T-helper 22 cell (primary cell): ENCODE results near the gene FAM185A.
"Not testable (repeated sequence)": the region's sequence is repeated elsewhere in the genome, so short reads cannot be mapped to it uniquely, and the experiment has no call there.

Experiments
- DNase-seq: peaks from one replicate; pipeline ENCODE4 v3.0.0-alpha.2; 2020; ENCODE audit warnings: low read depth

FAM185A gene

DNA sequence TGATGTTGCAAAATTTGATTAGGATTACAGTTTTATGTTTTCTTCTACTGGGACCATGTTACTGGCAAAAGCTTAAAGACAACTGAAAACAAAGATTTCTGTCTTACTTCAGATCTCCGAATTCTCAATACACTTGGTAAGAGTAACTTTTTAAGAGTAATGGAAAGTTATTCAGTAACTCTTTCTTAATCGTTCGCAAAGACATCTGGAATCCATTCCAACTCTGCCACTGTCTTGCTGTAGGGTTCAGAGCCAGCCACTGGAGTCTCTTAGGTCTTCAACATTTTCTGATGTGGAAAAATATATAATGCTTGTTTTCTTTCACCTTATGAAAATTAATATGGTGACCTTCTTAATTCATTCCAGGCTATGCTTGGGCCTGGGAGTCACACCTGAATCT is 29.9 kb downstream of the FAM185A start:
- DNase-seq, result not testable (repeated sequence)

DNA sequence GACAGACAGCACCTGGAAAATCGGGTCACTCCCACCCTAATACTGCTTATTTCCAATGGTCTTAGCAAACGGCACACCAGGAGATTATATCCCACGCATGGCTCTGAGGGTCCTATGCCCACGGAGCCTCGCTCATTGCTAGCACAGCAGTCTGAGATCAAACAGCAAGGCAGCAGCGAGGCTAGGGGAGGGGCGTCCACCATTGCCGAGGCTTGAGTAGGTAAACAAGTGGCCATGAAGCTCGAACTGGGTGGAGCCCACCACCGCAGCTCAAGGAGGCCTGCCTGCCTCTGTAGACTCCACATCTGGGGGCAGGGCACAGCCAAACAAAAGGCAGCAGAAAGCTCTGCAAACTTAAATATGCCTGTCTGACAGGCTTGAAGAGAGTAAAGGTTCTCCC is 32.1 kb downstream of the FAM185A start:
- DNase-seq, result not testable (repeated sequence)

DNA sequence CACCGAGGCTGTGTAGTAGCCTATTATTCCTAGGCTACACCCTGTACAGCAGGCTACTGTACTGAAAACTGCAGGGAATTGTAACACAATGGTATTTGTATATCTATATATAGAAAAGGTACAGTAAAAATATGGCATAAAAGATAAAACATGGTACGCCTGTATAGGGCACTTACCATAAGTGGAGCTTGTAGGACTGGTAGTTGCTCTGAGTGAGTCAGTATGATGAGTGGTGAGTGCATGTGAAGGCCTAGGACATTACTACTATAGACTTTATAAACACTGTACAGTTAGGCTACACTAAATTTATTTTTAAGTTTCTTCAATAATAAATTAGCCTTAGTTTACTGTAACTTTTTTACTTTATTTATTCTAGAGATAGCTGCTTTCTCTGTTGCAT is 40.0 kb downstream of the FAM185A start:
- not testable (repeated sequence) for DNase-seq

DNA sequence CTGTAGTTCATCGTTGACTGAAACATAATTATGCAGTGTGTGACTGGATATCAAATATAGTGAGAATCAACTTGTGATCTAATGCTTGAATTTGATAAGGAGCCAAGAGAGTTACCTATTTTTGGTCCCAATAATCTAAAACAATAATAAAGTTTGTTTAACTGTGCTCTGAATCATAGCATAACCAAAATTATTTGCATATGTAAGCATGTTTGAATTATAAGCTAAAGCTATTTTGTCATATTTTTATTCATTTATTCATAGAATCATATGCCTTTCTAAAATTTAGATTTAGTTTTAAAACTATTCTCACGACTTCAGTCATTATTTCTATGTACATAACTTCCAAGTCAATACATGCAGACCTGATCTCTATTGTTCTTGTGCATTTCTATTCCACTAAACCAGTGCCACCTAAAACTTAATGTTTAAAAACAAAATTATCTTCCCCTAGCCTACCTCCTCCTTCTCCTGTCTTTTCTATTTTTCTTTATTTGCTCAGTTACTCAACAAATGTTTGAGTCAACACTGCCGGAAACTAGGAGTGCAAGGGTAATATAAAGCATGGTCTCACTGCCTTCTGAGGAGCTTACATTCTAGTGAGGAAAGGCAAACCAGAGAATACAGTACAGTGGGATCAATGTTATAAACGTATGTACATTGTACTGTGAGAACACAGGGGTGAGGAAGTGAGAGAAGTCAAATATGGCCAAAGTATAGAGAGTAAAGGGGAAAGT is 41.7 kb downstream of the FAM185A start:
- DNase-seq, result not testable (repeated sequence)

DNA sequence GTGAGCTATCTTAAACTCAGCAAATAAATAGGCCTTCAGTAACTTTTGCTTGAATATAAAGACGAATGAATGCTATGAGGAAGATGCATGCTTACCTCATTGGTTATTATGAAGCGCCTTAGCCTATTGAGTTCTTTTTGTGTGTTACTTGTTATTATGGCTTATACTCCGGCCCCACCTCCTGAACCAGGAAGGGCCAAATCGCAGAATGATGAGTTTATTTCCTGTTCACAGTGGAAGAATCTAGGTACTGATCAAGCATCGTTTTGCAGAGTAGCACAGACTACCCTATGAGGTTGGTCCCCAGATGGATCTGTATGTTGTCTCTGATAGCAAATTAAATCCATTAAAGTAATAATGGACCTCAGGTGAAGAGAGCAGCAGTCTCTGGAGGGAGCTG is 42.6 kb downstream of the FAM185A start:
- DNase-seq, result not testable (repeated sequence)

DNA sequence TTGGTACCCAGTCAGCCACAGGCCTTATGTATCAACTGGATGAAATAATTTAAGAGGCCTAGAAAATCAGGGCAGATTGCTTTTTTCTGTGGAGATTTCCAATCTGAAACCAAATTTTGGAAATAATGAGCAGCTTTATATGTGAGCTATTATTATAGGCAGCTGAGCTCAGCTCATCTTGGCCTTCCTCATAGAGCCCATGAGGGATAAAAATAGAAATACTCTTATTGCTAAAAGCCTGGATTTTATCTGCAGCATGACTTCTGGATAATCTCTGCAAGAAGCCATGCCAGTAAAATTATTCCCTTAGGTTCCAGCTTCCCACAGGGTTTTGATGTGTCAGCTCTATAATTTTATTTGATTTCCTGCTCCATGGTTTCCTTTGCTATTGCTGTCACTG is 43.0 kb downstream of the FAM185A start:
- DNase-seq, result not testable (repeated sequence)

DNA sequence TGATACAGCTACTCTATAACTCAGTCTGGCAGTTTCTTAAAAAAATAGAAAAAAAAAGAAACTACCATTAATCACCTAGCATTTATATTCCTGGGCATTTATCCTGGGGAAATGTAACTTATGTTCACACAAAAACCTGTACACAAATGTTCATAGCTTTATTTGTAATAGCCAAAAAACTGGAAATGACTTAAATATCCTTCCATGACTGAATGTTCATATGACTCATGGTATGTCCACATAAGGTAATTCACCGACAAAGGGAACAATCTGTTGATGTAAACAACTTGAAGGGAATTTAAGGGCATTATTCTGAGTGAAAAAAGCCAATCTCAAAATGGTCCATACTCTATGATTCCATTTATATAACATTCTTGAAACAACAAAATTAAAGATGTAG is 45.8 kb downstream of the FAM185A start:
- DNase-seq, result not testable (repeated sequence)

DNA sequence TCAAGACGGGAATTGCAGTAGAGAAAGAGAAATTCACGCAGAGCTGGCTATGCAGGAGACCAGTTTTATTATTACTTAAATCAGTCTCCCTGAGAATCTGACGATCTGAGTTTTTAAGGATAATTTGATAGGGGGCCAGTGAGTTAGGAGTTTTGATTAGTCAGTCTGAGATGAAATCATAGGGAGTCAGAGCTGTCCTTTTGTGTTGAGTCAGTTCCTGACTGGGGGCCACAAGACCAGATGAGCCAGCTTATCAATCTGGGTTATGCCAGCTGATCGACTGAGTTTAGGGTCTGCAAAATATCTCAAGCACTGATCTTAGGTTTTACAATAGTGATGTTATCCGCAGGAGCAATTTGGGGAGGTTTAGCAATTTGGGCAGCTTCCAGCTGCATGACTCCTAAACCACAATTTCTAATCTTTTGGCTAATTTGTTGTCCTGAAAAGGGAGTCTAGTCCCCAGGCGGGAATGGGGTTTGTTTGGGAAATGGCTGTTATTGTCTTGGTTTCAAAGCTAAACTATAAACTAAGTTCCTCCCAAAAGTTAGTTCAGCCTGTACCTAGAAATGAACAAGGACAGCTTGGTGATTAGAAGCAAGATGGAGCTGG is 47.3 kb downstream of the FAM185A start:
- DNase-seq, result not testable (repeated sequence)

DNA sequence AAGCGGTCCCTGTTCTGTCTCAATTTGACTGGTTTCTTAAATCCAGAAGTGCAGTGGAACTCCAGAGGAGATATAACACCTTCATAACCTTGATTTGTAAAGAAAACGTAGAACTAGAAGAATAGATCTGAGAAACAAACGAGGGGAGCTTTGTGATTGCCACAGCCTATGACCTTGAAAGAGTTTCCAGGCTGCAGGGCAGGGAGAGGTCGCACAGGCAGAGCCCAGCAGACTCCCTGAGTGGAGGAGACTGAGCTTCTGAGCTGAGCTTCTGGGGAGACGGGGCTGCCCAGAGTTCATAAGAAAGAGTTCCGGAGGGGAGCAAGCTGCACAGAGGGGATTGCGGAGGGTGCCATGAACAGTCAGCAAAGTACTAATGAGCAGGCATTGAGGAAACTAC is 57.8 kb downstream of the FAM185A start:
- no peak for DNase-seq

DNA sequence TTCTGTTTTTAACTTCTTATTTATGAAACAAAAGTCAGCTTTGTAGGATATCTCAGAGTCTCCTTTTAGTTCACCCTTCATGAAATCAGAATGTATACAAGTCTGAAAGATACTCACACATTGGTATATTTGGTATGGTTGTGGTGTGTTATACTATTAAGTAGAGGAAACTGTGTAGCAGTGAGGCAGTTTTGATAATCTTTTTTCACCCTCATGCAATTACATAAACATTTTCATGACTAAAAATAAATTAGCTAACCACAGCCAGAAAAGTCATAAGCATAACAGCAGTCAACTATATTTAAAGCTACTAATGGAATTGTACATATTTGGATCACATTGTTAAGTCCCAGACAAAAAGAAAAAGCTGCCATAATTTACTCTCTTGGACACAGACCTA is 62.1 kb downstream of the FAM185A start:
- DNase-seq, result no peak

DNA sequence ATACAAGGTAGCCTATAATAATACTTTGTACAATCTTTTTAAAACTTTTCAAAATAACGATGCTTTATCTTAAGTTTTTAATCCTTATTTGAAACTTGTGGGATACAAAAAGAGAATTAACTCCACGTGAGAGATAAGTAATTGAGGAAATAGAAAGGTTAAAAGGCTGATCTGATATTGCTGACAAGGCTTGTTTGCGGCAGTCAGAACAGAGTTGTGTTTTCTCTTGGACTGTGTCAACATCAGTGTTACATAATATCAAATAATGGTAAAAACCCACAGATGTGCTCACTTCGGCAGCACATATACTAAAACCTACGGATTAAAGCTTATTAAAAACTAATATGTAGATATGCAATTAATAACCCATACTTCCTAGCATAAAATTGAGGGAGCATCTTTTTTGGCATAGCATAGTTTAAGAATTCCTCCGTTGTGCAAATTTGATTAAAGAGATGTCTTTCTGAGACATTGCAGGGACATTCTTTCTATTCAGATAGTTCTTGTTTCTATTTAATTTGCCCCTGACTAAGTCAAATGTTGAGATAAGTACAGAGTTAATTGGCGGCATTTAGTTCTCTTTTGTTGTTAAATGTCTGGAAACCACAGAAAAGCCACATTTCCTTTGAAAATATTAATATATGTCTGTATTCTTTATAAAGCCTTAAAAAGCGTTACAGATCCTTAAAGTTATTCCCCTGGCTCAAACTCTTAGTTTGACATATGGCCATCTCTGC is 63.3 kb downstream of the FAM185A start:
- DNase-seq, result no peak

DNA sequence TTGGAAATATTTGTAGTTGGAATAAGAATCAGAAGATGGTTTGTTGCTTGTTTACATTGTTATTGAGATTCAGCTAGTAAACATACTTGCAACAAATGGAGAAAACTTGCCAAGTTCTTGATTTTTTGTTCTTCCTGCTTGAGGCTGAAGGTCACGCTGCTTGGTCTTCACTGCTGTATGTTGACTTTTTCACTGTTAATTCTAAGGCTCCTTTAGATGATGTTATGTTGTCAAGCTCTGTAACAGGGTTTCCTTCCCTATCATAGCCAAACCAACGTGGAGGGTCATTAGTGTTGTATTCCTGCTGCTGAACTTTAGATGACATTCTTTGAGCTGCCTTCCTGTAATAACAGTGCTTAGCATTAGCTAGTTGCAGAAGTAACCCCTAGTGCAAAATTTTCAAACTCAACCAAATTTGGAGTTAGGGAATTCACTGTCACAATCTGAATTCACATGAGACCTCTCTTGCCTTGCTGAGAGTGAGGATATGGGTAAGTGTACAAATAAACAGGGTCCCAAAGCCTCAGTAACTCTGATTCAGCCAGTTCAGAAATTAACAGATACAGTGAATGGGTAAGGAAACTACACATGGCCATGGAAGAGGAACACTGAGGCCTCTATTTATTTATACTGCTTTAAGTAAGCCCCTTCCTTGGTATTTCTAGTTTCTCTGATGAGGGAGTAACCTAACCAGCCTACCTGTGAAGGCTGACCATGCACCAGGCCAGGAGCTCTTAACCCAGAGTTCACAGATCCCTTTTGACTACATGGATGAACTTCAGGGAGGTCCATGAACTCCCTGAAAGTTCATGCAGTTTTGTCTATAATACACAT is 64.6 kb downstream of the FAM185A start:
- DNase-seq, result no peak

DNA sequence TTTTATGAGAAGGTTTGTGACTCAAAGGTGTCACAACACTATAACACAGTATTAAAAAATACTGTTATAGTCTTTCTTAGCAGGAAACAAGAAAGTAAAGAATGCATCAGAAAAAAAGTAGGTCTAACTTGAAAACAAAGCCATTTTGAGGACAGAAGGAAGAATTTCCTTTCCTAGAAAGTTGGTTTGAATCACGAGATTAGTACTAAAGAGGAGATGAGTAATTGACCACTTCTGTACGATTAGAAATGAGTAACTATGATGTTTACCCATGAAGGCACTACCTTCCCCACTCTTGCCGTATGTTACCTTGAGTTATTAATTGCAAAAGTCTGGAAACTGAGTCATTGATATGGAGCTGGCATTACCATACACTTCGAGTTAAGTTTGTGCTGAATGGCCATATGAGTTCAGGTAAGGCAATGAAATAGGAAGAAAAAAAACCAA is 65.2 kb downstream of the FAM185A start:
- DNase-seq, result no peak

DNA sequence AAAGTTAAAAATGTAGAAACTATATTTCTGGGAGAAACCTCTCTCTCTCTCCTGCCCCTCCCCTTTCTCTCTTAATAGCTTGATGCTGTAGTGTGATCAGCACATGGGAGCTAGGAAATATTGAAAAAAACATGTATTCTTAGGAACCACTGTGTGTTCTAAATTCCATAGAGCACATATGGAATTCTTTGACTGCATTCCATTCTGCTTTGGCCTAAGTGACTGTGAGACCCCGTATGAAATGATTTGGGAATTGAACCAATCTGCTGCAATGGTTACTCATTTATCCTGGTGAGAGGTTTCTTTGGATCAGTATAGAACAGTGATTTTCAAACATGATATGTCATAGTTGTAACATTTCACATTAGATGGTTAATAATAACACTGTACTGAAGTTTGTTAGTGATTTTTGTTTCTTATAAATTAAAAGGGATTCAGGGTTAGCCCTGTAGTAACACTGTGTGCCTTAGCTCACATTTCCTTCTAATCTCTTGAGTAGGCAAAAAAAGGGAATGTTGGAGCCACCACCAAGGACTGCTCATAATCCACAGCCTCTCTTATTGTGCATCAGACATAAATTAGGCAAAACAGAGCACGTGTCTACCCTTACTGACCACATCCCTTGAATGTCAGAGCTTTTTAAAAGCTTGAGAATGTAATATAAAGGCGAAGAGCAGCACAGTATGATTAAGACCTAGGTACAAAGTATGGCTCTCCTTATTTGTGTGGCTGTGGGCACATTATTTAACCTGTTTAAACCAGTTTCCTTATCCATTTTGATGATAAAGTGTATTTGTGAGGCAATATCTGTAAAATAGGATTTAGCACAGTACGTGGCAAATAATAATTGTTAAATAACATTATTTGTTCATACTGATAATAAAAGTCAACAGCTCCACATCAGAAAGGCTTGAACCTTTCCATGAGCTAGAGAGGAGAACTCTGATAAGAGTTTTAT is 69.1 kb downstream of the FAM185A start:
- no peak for DNase-seq

DNA sequence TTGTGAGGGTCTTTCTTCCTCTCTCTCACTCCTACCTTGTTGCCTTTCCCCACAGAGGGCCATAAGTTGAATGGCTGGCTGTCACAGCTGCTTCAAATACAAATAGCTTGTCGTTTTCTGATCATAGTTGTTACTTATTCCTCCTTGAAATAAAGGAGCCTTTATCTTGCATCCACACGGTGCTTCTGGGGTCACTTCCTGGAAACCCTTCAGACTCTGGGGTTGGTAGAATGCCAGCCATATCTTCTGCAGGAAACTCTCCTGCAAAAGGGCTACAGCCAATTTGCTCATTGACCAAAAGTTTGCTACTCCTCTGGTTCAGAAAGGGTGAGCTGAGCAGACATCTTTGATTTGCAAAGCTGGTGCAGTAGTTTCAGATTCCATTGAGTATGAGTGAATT is 70.4 kb downstream of the FAM185A start:
- DNase-seq, result no peak

DNA sequence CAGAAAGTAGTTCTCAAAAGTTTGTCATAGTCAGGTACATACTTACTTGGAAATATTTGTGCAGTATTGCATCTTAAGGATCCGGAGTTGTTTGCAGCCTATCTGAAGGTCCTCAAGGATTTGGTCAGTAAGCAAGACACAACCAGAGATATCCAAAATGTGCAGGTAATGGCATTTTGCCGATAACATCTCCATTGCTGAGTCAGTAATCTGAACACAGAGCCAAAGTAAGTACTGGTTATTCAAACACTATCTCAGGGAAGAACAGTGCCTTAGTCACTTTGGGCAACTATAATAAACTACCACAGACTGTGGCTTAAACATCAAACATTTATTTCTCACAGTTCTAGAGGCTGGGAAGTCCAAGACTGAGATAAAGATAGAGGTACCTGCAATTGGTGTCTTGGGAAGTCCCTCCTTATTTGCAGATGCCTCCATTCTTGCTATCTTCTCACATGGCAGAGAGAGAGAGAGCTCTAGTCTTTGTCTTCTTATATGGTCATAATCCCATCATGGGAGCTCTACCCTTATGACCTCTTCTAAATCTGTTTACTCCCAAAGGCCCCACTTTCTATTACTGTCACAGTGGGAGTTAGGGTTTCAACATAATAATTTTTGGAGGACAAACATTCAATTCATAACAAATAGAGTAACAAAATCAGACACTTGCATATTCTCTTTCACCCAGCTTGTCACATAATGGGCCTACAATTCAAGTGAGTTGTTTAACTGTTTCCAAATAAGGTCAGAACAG is 73.4 kb downstream of the FAM185A start:
- DNase-seq, result no peak

DNA sequence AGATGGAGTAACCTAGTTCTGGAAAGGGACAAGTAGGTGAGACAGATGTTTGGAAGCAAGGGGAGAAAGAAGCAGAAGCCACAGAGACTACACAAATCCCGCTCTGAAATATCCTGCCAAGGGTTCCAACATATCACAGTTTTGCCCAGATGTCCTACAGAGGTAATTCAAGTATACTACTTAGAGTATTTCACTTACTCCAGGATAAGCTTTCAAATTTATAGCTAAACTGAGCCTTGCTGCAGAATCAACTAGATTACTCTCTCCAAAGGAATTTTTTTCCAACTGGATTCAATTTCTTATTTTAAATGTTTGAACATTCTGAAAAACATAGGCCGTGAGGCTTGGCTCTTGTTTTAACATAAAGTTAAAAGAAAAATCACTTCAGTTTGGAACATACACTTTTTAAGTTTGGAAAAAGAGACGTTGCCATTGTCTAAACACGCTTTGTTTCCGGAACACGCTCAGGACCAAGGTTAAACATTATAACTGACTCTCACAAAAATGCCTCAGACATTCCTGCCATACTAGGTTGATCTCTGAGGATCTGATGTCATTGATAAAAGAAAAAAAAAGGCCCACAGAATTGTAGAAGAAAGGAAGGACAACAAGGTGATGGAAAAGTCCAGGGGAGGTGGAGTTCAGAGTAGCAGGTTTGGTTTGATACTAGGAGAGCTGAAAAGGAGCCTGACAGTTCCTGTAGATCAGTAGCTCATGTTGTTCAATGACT is 74.8 kb downstream of the FAM185A start:
- no peak for DNase-seq

DNA sequence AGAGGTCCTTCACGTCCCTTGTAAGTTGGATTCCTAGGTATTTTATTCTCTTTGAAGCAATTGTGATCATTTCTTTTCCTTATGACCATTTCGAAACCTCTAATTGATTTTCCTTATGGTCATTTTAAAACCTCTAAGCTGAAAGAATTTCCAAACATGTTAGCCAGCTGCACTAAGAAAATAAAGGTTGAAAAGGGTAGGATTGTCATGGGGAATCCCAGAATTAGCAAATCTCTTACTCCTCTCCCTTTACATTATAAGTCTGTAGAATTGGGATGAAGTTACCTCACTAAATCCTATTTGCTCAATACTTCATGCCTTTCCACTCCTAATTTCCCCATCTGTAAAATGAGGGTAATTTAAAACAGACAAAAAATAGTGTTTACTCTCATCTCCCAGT is 79.5 kb downstream of the FAM185A start:
- DNase-seq, result no peak

DNA sequence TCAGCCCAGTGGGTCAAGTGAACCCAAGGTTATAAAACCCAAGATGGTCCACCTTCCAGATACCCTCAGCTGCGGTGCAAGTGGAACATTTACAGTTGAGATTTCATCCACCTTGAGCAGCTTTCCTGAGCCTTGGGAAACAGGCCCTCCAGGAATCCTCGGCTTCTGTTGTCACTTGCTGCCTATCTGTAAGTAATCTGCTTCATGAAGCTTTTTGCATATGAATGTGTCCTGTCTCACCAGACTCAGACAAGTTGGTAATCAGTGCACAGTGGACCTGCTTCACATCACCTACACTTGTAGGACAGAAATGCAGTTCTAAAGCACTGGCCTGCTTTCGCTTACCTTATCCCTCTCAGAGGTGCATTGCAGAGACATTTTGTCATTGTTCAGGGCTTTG is 80.3 kb downstream of the FAM185A start:
- DNase-seq, result no peak

DNA sequence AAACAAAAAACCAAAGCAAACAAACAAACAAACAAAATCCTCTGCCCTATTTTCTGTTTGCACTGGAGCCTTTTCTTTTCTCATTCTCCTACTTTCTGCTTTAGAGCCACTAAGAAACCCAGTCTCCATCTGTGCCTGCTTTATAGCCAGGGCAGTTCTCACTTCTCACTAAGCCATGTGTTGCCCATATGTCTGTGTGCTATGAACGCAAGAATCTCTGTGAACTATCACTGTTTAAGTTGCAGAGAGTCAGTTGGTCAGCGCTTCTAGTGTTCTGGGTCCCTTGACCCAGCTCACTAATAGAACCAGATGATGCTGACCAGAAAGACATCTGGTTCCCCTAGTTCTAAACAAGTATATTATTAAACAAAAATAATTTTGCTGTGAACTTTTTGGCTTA is 81.4 kb downstream of the FAM185A start:
- DNase-seq, result no peak
